Sigmoid colon (tissue), 4 donors: ENCODE results near the gene DAB2IP.

Experiments used
- EP300 ChIP-seq, 4 donors: sonication (generic); formaldehyde crosslinking; IDR thresholded peaks; one replicate each; pipeline ENCODE4 v1.6.1; 2017; ENCODE audit warnings: antibody characterized with exemption in 4 of 4
- POLR2A ChIP-seq, 2 donors: fragments of 450-650 bp; IDR thresholded peaks; one replicate each; pipeline ENCODE4 v1.6.1; 2016; ENCODE audit warnings: antibody characterized with exemption in 2 of 2, mild to moderate bottlenecking in 2 of 2, moderate library complexity in 2 of 2
- TF ChIP-seq, protein P1 (sequence below), 4 experiments: fragments of 450-650 bp in 3 of 4; fragments of 200-600 bp in 1 of 4; IDR thresholded peaks; one replicate each; pipeline ENCODE4 v1.5.1; 2016 to 2019; ENCODE audit warnings: antibody characterized with exemption in 4 of 4, mild to moderate bottlenecking in 3 of 4, moderate library complexity in 2 of 4

DNA sequence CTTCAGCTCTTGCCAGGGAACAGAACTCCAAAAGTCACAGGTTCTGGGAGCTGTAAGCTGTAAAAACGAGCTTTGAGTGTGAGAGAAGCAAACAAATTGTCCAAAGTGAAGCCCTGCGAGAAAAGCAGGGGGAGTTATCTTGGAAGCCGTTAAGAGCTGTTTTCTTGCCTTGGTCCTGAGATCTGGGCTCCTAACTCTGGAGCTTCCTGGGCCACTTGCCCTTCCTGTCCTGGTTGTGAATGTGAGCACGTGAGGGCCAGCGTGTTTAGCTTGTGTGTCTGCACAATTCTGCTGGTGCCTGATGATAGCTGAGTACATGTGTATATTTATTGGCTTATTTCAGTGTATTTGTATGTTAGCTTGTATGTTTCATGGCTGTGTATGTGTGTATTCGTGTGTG is 40.5 kb downstream of the DAB2IP start:
- TF ChIP-seq POLR2A (IDR thresholded peaks at IDR 0.05) (no peak), EP300 (IDR thresholded peaks at IDR 0.05) (no peak)
- TF ChIP-seq, protein P1, sequence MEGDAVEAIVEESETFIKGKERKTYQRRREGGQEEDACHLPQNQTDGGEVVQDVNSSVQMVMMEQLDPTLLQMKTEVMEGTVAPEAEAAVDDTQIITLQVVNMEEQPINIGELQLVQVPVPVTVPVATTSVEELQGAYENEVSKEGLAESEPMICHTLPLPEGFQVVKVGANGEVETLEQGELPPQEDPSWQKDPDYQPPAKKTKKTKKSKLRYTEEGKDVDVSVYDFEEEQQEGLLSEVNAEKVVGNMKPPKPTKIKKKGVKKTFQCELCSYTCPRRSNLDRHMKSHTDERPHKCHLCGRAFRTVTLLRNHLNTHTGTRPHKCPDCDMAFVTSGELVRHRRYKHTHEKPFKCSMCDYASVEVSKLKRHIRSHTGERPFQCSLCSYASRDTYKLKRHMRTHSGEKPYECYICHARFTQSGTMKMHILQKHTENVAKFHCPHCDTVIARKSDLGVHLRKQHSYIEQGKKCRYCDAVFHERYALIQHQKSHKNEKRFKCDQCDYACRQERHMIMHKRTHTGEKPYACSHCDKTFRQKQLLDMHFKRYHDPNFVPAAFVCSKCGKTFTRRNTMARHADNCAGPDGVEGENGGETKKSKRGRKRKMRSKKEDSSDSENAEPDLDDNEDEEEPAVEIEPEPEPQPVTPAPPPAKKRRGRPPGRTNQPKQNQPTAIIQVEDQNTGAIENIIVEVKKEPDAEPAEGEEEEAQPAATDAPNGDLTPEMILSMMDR (IDR thresholded peaks at IDR 0.05), result no peak
